NOMO-1 treated with DMSO at 0.1 percent for 48 hours (cell line): ENCODE data around the gene BCAR3.

ENCODE experiments used
- DNase-seq: peaks from one replicate; lab custom pipeline; 2025; ENCODE audit not compliant: unreplicated experiment; lab: John Stamatoyannopoulos, UW

Gene BCAR3

DNA sequence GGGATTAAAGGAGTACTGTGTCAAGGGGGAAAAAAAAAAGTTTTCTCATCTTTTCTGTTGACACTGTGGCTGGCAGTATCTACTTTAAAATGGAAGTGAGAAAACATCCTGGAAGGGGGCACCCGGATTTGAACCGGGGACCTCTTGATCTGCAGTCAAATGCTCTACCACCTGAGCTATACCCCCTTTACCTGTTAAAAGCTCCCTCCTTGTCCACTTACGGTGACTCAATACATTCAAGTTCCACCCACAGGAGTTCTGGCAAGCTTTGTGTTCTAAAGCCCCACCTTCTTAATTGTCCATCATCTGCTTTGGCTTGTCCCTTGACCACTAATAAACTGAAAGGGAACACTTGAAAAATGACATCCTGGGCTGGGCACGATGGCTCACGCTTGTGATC, 165.5 kb downstream of the BCAR3 start:
- DNase-seq = no peak
